Stimulated activated CD8-positive, alpha-beta memory T cell treated with anti-CD3 and anti-CD28 coated beads, Interleukin-15, amount 100 ng/mL, for 48 hours (primary cell): ENCODE measurements around the gene SLC12A4.

ENCODE experiments used
- DNase-seq, 2 donors: peaks; one replicate each; pipeline ENCODE4 v3.0.0-alpha.2; 2020; ENCODE audit warnings: low read depth in 2 of 2

SLC12A4 gene

GRCh38 chr16:67963292-67963661 is 5.2 kb downstream of the SLC12A4 start:
- no peak for DNase-seq

GRCh38 chr16:67962135-67962534 is 6.3 kb downstream of the SLC12A4 start:
- no peak for DNase-seq

- DNase-seq: no peak
These were observed 6.9 kb downstream of the SLC12A4 start for GRCh38 chr16:67961551-67961957.

GRCh38 chr16:67959536-67960329 is 8.7 kb downstream of the SLC12A4 start:
- DNase-seq: no peak

- DNase-seq: no peak
These were observed 10.8 kb downstream of the SLC12A4 start for GRCh38 chr16:67957622-67958021.

GRCh38 chr16:67954421-67955196 is 13.8 kb downstream of the SLC12A4 start:
- no peak for DNase-seq

GRCh38 chr16:67953641-67954375 is 14.6 kb downstream of the SLC12A4 start:
- no peak for DNase-seq

- DNase-seq: no peak
These were observed 17.0 kb downstream of the SLC12A4 start for GRCh38 chr16:67951485-67951884.

GRCh38 chr16:67950335-67950843 is 18.0 kb downstream of the SLC12A4 start:
- DNase-seq: no peak

- no peak for DNase-seq
These were observed 18.8 kb downstream of the SLC12A4 start for GRCh38 chr16:67949645-67950044.

GRCh38 chr16:67948015-67948414 is 20.4 kb downstream of the SLC12A4 start:
- DNase-seq: no peak

- DNase-seq: no peak
These were observed 21.4 kb downstream of the SLC12A4 start for GRCh38 chr16:67946966-67947558.

- no peak for DNase-seq
These were observed 22.3 kb downstream of the SLC12A4 start for GRCh38 chr16:67946128-67946569.

GRCh38 chr16:67945392-67945933 is 23.0 kb downstream of the SLC12A4 start:
- DNase-seq: no peak

GRCh38 chr16:67944690-67945391 is 23.6 kb downstream of the SLC12A4 start:
- no peak for DNase-seq

- no peak for DNase-seq
These were observed 24.6 kb downstream of the SLC12A4 start, which contains the start of gene LCAT for GRCh38 chr16:67943619-67944504. Gene LCAT (minus strand): TSS chr16:67944120. CDS start chr16:67944101, 19 bp downstream.

- DNase-seq: no peak
These were observed 25.2 kb downstream of the SLC12A4 start for GRCh38 chr16:67943256-67943618.

GRCh38 chr16:67942510-67943255 is 25.8 kb downstream of the SLC12A4 start:
- no peak for DNase-seq

- DNase-seq: peak in 1 of 2 donors; percentile 15
These were observed 26.3 kb downstream of the SLC12A4 start for GRCh38 chr16:67942200-67942509.
